SK-N-SH (cell line): Measurements from ENCODE around the gene PSTPIP2.

Source experiments
- CHD2 ChIP-seq: fragments of 150-350 bp; IDR thresholded peaks from 2 replicates; pipeline ENCODE4 v1.6.1; 2018; ENCODE audit warnings: low read length; ENCODE audit not compliant: partially characterized antibody
- CTCF ChIP-seq: fragments of 200-600 bp; sonication (generic); IDR thresholded peaks from 2 replicates; pipeline ENCODE4 v1.6.1; 2017; ENCODE audit warnings: antibody characterized with exemption, mild to moderate bottlenecking, moderate library complexity
- EP300 ChIP-seq, 2 experiments: IDR thresholded peaks; 2 replicates each; pipeline versions ENCODE4 v1.4.0 to v1.6.1; 2012; ENCODE audit warnings: borderline replicate concordance in 1 of 2, low read depth in 1 of 2, low read length in 1 of 2
- EZH2phosphoT487 ChIP-seq: fragments of 200-600 bp; sonication (generic); IDR thresholded peaks from 2 replicates; pipeline ENCODE4 v1.6.1; 2017; ENCODE audit warnings: low read depth, mixed run types, mild to moderate bottlenecking, antibody characterized with exemption, moderate library complexity, borderline replicate concordance
- FOXJ3 ChIP-seq: sonication (generic); formaldehyde crosslinking; IDR thresholded peaks from 2 replicates; pipeline ENCODE4 v1.5.1; 2020; ENCODE audit warnings: mild to moderate bottlenecking, missing genetic modification reagents
- FOXM1 ChIP-seq: IDR thresholded peaks from 2 replicates; pipeline ENCODE4 v1.4.0; 2012; ENCODE audit warnings: low read depth, mild to moderate bottlenecking
- NRF1 ChIP-seq: IDR thresholded peaks from 2 replicates; pipeline ENCODE4 v1.6.1; 2012; ENCODE audit warnings: low read depth, mild to moderate bottlenecking, low read length
- POLR2AphosphoS5 ChIP-seq: IDR thresholded peaks from 2 replicates; pipeline ENCODE4 v1.6.1; 2012; ENCODE audit warnings: low read depth, low read length
- SIN3A ChIP-seq: IDR thresholded peaks from 2 replicates; pipeline ENCODE4 v1.6.1; 2012; ENCODE audit warnings: low read depth, mild to moderate bottlenecking, low read length, moderate library complexity, borderline replicate concordance
- TAF1 ChIP-seq: IDR thresholded peaks from 2 replicates; pipeline ENCODE4 v1.6.1; 2012; ENCODE audit warnings: low read depth, mild to moderate bottlenecking, low read length, moderate library complexity, borderline replicate concordance
- TCF12 ChIP-seq: IDR thresholded peaks from 2 replicates; pipeline ENCODE4 v1.4.0; 2012
- USF2 ChIP-seq: fragments of 150-350 bp; IDR thresholded peaks from 2 replicates; pipeline ENCODE4 v1.6.1; 2017; ENCODE audit warnings: antibody characterized with exemption, low read length, low read depth, borderline replicate concordance
- YY1 ChIP-seq: IDR thresholded peaks from 2 replicates; pipeline ENCODE4 v1.4.0; 2012; ENCODE audit warnings: low read depth, mild to moderate bottlenecking
- ZBTB33 ChIP-seq: IDR thresholded peaks from 2 replicates; pipeline ENCODE4 v1.4.0; 2012; ENCODE audit warnings: low read depth, borderline replicate concordance

- TF ChIP-seq CTCF, result no peak
- TF ChIP-seq NRF1, result no peak
- no peak for TF ChIP-seq TCF12
- TF ChIP-seq TAF1, result no peak
- no peak for TF ChIP-seq ZBTB33
- no peak for TF ChIP-seq POLR2AphosphoS5
- TF ChIP-seq YY1, result no peak
- TF ChIP-seq SIN3A, result no peak
- TF ChIP-seq FOXJ3, result no peak
- TF ChIP-seq EZH2phosphoT487, result no peak
- no peak for TF ChIP-seq USF2
- TF ChIP-seq EP300 (IDR thresholded peaks at IDR 0.05; ENCODE audit: borderline replicate concordance in 1 of 2, low read depth in 1 of 2, low read length in 1 of 2), result no peak
- no peak for TF ChIP-seq CHD2
- no peak for TF ChIP-seq FOXM1
Measured at GRCh38 chr18:45997700-45998151, 74.3 kb downstream of the PSTPIP2 start.
